ENCODE data around the gene GTF2F2. TPM values are rescaled to one million over a fixed set of nuclear protein-coding genes. Genes with fewer than 3 reads are reported as not detected.

The GTF2F2 gene
- total and polyA plus RNA-seq, 9 of the 15 experiments (the other 6 are each of a cell fraction or from before 2014, with no cell fraction given) = 19.7 to 44.8 (median 32.4) TPM

DNA sequence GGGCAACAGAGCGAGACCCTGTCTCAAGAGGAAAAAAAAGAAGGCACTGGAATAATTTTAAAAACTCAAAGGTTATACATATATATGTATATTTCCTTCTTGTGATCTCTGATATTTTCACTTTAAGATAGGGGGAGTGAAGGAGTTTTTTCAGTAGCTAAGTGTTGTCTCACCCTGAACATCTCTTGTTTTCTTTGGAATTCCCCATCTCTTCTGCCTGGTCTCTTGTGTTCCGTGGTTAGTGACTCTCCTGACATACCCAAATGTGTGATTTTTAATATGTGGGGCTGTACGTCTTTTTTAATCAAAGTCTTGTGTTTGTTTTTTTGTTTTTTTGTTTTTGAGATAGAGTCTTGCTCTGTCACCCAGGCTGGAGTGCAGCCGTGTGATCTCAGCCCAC lies 95.9 kb downstream of the GTF2F2 start (continued):
- no peak for TF ChIP-seq CEBPG (CRISPR knock-in tag; IDR thresholded peaks at IDR 0.05)
- TF ChIP-seq CEBPG (tag; conservative IDR thresholded peaks at IDR 0.05 in 1 of 2, IDR thresholded peaks at IDR 0.05 in 1 of 2) = no peak
- TF ChIP-seq RBFOX2 (IDR thresholded peaks at IDR 0.05; ENCODE audit: low read depth, low read length) = no peak
- TF ChIP-seq, protein P1, sequence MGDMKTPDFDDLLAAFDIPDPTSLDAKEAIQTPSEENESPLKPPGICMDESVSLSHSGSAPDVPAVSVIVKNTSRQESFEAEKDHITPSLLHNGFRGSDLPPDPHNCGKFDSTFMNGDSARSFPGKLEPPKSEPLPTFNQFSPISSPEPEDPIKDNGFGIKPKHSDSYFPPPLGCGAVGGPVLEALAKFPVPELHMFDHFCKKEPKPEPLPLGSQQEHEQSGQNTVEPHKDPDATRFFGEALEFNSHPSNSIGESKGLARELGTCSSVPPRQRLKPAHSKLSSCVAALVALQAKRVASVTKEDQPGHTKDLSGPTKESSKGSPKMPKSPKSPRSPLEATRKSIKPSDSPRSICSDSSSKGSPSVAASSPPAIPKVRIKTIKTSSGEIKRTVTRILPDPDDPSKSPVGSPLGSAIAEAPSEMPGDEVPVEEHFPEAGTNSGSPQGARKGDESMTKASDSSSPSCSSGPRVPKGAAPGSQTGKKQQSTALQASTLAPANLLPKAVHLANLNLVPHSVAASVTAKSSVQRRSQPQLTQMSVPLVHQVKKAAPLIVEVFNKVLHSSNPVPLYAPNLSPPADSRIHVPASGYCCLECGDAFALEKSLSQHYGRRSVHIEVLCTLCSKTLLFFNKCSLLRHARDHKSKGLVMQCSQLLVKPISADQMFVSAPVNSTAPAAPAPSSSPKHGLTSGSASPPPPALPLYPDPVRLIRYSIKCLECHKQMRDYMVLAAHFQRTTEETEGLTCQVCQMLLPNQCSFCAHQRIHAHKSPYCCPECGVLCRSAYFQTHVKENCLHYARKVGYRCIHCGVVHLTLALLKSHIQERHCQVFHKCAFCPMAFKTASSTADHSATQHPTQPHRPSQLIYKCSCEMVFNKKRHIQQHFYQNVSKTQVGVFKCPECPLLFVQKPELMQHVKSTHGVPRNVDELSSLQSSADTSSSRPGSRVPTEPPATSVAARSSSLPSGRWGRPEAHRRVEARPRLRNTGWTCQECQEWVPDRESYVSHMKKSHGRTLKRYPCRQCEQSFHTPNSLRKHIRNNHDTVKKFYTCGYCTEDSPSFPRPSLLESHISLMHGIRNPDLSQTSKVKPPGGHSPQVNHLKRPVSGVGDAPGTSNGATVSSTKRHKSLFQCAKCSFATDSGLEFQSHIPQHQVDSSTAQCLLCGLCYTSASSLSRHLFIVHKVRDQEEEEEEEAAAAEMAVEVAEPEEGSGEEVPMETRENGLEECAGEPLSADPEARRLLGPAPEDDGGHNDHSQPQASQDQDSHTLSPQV (IDR thresholded peaks at IDR 0.05) = no peak
- TF ChIP-seq ZSCAN29 (IDR thresholded peaks at IDR 0.05) = no peak
- TF ChIP-seq RHOXF2B (CRISPR knock-in tag; conservative IDR thresholded peaks at IDR 0.05) = no peak
- no peak for TF ChIP-seq CEBPB (tag; IDR thresholded peaks at IDR 0.05)
- no peak for TF ChIP-seq ILF3 (IDR thresholded peaks at IDR 0.05; ENCODE audit: borderline replicate concordance)
- TF ChIP-seq SMARCB1 (IDR thresholded peaks at IDR 0.05; ENCODE audit: insufficient read length, low read depth) = no peak
- TF ChIP-seq ETV1 (tag; conservative IDR thresholded peaks at IDR 0.05; ENCODE audit: low read depth) = no peak
- TF ChIP-seq CBX1 (IDR thresholded peaks at IDR 0.05; ENCODE audit: low read depth) = no peak
- TF ChIP-seq ZNF232 (CRISPR knock-in tag; IDR thresholded peaks at IDR 0.05) = no peak
